ENCODE measurements around the gene RBM48.

Gene RBM48

DNA sequence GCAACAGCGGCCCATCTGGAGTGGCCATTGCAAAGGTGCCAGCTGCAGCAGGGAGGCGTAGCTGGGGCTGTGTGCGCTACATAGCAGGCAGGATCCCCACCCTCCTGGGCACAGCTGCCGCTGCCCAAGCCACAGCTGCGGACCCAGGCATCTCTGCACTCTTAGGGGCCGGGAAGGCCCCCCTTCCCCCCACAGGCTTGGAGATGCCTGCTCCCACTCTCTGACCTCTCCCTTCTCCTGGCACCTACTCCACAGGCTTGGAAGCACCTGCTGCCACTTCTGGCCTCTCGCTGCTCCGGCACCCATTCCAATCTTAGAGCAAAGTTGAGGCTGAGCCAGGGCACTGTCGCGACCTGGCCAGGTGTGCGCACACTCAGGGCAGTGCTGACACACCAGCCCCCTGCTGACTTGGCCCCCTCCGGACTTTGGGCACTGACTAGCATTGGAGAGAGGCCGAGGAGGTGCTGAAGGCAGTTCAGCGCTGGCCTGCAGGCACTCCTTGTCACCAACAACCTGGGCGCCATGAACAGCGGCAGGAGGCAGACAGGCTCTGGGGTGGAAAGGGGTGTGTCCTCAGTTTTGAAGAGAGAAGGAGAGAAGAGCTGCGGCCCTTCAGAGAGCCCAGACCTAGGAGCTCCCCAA, 18.4 kb downstream of the RBM48 start:
- no peak for DNase-seq

DNA sequence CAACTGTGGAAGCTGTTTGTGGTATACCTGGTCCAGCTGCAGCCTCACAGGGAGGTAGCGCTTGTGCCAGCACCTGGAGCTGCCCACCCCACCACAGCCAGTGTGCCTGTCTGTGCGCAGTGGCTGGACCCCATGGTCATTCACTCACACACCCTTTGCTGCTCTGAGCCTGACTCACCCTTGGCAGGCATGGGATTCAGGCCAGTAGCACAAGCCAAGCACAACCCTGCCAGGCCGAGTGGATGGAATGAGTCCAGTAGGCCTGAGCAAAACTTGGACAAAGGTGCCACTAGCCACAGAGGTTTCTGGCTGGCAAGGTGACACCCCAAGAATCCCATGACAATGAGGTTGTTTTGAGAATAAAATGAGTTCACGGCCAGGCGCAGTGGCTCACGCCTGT, 19.0 kb downstream of the RBM48 start:
- no peak for DNase-seq

DNA sequence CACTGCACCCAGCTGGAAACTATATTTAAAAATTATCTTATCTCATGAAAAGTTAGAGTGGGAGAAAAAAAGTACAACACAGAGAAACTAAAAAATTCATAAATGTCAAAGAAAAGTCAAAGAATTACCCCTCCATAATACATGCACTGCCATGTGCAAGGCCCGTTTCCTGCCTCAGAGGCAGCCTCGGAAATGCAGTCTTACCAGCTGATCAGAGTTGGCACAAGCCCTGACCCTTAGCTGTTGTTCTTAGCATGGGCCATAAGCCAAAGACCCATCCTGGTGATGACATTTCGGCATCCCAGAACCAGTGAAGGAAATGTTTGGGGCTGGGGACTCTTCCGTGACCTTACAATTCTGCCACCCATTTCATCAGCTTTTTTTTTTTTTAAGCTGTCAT, 21.6 kb downstream of the RBM48 start:
- DNase-seq = no peak

DNA sequence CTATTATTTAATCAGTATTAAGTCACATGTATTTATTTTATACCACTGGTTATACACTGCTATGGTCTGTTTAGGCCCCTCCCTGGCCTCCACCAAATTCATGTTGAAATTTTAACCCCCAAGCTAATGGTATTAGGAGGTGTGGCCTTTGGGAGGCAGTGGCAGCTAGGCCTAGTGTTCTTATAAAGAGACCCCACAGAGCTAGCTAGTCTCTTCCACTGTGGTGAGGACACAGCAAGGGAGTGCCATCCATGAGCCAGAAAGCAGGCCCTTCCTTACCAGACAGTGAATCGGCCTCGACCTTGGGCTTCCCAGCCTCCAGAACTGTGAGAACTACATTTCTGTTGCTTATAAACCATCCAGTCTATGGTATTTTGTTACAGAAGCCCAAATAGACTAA, 28.7 kb downstream of the RBM48 start:
- DNase-seq = no peak

DNA sequence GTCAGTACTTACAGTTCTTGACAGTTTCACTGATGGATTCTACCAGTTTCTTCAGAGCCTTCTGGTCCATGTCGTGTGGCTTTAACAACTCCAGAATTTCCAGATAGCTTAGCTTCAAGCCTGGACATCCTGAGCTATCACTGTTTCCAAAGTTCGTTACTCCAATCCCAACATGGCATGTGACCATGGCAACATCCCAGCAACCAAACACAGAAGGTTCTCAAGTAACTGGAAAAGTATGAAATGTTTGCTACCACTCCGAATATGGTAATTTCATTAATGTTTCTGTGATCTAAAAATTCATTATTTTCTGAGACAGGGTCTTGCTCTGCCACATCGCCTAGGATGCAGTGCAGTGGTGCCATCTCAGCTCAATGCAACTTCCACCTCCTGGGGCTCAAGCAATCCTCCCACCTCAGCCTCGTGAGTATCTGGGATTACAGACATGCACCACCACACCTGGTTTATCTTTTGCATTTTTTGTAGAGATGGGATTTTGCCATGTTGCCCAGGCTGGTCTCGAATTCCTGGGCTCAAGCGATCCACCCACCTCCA, 29.3 kb downstream of the RBM48 start:
- no peak for DNase-seq

DNA sequence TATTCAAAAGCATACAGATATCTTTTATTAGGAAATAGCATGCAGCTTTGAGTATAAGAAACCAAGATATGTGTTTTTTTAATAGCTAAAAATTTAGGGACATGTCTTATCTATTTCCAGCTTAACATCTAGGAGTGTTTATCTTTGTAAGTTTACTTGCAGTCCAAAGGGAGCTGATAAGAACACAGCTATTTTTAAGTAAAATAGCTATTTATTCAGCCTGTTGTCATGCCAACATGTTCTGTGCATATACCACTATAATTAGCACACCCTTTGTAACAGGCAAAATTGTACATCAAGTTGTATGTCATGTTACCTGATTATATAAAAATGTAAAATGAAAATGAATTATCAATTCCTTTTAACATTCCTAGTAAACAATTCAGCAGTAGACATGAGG, 32.0 kb downstream of the RBM48 start:
- no peak for DNase-seq

DNA sequence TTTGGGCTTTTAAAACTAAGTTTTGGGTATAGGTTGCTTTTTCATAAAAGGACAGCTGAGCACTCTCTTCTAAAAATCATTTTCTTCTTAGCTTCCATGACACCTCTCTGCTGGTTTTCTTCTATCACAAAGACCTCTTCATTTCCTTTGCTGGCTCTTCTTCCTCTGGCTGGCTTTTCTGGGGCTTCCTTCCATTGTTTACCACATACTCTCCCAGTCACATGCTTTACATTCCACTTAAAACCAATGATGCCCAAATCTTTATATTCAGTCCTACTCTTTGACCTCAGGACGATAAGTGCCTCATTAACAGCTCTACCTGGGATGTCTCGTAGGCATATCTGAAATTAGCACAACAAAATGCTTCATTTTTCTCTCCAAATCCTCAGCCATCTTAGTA, 34.8 kb downstream of the RBM48 start:
- DNase-seq = no peak

DNA sequence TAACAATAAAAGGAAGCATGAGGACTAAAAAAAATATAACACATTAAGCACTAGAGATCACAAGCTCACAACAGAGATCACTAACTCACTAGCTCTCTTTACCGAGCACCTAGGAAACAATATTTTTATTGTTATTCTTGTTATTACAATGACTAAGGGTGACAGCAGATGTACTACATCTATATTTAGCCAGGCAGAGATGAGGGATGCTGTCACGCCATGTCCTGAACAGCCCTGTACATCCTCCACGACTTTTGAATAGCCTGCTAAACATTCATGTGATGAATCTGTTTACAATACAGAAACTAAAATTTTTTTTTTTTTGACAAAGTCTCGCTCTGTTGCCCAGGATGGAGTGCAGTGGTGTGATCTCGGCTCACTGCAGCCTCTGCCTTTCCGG, 38.9 kb downstream of the RBM48 start:
- DNase-seq = no peak

DNA sequence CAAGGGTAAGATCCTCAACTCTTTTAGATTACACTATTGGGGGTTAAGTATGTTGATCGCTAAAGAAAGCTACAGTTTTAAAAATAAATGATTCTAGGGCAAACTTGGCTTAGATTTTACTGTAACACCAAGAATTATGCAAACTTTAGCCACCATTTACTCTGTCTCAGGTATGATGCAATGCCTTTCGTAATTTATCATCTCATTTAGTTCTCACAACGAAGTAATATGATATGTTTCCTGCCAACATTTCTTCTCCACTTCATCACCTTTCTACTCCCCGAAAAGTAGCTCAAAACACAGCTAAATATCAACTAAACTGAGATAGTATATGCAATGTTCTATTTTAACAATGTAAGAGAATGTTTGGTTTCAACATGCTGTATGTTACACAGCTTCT, 40.5 kb downstream of the RBM48 start:
- no peak for DNase-seq

DNA sequence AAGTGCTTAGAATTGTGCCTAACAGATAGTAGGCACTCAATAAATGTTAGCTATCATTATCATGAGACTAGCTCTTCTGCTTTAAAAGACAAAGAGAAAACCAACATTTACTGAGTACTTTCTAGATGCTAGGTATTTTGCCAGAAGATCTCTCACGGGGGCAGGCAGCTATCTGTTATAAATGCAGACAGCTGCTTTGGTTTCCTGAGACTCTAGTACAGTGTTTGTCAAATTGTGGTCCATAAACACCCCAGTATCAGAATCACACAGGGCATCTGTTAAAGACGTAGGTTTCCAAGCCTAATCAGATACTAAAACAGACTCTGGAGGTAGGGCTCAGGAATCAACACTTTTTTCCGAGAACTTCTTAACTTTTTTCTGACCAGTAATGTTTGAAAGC, 47.7 kb downstream of the RBM48 start:
- no peak for DNase-seq

DNA sequence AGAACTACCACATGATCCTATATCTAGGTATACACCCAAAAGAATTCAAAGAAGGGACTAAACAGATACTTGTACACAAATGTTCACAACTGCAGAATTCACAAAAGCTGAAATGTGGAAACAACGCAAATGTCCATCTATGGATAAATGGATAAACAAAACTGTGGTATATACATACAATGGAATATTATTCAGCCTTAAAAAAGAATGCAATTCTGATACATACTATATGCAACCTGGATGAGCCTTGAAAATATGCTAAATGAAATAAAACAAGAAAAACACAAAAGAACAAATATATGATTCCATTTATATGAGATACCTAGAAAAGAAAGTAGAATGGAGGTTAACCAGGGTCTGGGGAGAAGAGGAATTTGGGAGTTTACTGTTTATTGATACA, 54.4 kb downstream of the RBM48 start:
- no peak for DNase-seq

DNA sequence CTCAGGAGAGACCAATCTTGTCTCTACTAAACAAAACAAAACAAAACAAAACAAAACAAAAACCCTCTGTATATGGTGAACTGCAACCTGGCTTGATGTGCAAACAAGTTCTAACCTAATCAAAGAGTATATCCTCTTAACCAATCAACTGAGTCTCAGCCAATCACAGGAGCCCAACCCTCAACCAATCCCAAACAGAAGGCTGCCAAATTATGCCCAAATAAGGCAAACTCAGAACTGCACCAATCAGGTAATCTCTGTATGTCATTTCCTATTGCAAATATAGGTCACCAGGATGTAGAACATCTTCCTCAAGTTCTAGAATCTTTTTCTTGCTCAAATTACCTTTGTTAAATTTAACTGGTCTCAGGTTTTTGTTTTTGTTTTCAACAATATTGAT, 56.4 kb downstream of the RBM48 start:
- peak in 2 of 6 experiments; percentile 3 to 7 for DNase-seq

DNA sequence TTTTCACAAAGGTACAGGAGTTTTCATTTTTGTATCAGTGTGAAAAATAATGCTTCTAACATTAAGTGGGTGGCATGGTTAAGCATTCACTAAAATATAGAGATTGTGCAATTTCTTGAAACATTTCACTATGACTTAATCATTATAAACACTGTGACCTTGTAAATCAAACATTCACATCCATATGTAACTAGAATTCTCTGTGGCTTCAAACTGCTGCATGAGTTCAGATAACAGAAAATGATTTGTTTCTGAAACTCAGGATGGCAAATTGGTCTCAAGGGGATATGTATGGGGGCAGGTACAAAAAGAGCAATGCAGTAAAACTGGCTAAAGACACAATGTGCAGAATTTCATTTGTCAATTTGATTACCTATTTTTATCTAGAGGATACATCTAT, 57.8 kb downstream of the RBM48 start:
- no peak for DNase-seq

DNA sequence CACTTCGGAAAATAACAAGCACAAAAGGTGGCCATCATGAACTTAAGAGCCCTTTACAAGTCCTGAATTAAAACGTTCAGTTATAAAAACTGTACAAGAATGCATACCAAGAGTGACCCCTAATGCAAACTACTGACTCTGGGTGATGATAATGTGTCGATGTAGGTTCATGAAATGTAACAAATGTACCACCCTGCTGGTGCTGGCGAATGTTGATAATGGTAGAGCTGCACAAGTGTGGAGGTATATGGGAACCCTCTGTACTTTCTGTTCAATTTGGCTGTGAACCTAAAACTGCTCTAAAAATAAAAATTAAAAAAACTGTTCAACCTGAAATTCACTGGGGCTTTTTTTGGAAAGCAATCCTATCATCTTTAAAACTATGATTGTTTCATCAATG, 58.2 kb downstream of the RBM48 start:
- DNase-seq = no peak
